A549 (cell line): ENCODE results near the gene COL8A2. TPM values are rescaled to one million over a fixed set of nuclear protein-coding genes. Genes with fewer than 3 reads are reported as not detected.

Experiments used
- ATAC-seq, 2 experiments: fragments of 200-7000 bp in 1 of 2; fragments of >200 bp in 1 of 2; cut with Nextera tagmentation in 1 of 2; cut with Tn5 transposase in 1 of 2; 3 replicates each; pipeline versions ENCODE4 v1.8.0 to v1.9.1; 2018 to 2020; ENCODE audit warnings: mild to moderate bottlenecking in 1 of 2, moderate library complexity in 1 of 2
- CTCF ChIA-PET: fragments of 300-600 bp; sonication (Branson Sonifier 250); formaldehyde crosslinking; extraction: SDS; loops from one replicate; lab custom pipeline; 2021; ENCODE audit warnings: antibody characterized with exemption, inconsistent platforms; lab: Yijun Ruan, JAX
- POLR2A ChIA-PET: fragments of 350-600 bp; formaldehyde crosslinking; extraction: SDS; loops from one replicate; lab custom pipeline; 2021; ENCODE audit warnings: antibody characterized with exemption, inconsistent platforms; lab: Yijun Ruan, JAX
- DNase-seq, 2 experiments: peaks; one replicate each; pipeline versions ENCODE4 v3.0.0 to v3.0.0-alpha.2; 2011 to 2016; ENCODE audit warnings: low read depth in 1 of 2, low spot score in 1 of 2
- FAIRE-seq: peaks from 2 replicates; lab custom pipeline; 2011; peaks lifted over from hg19 to GRCh38; lab: Jason Lieb, UNC
- H3K27ac ChIP-seq, 2 experiments: fragments of >200 bp; sonication (Bioruptor Twin); formaldehyde crosslinking; 3 replicates each; pipeline ENCODE4 v1.5.1; 2016 to 2017
- H3K4me1 ChIP-seq: fragments of >200 bp; sonication (Bioruptor Twin); formaldehyde crosslinking; 3 replicates; pipeline ENCODE4 v1.6.1; 2016
- H3K4me2 ChIP-seq: fragments of >200 bp; sonication (Bioruptor Twin); formaldehyde crosslinking; 3 replicates; pipeline ENCODE4 v1.6.1; 2016
- H3K4me3 ChIP-seq: fragments of >200 bp; sonication (Bioruptor Twin); formaldehyde crosslinking; 3 replicates; pipeline ENCODE4 v1.5.1; 2016
- H3K9me3 ChIP-seq: fragments of >200 bp; sonication (Bioruptor Twin); formaldehyde crosslinking; 3 replicates; pipeline ENCODE4 v1.6.1; 2016
- BCL3 ChIP-seq: fragments of >200 bp; sonication (Bioruptor Twin); formaldehyde crosslinking; IDR thresholded peaks from 3 replicates; pipeline ENCODE4 v1.6.1; 2016
- CBX2 ChIP-seq: fragments of 200-600 bp; sonication (generic); IDR thresholded peaks from 2 replicates; pipeline ENCODE4 v1.6.1; 2016; ENCODE audit warnings: low read depth, mild to moderate bottlenecking, borderline replicate concordance
- CBX8 ChIP-seq: fragments of 200-600 bp; sonication (generic); IDR thresholded peaks from 2 replicates; pipeline ENCODE4 v1.6.1; 2016
- CTCF ChIP-seq: fragments of >200 bp; sonication (Bioruptor Twin); formaldehyde crosslinking; IDR thresholded peaks from 3 replicates; pipeline ENCODE4 v1.5.1; 2016
- ESRRA ChIP-seq: fragments of 150-350 bp; IDR thresholded peaks from 2 replicates; pipeline ENCODE4 v1.6.1; 2014; ENCODE audit warnings: mild to moderate bottlenecking, low read length, borderline replicate concordance
- GATA3 ChIP-seq: IDR thresholded peaks from 2 replicates; pipeline ENCODE4 v1.6.1; 2012; ENCODE audit warnings: borderline replicate concordance
- HMGXB4 ChIP-seq: fragments of 250-450 bp; sonication (Bioruptor Pico); IDR thresholded peaks from 2 replicates; pipeline ENCODE4 v1.5.0; 2021; ENCODE audit warnings: mild to moderate bottlenecking, moderate library complexity, borderline replicate concordance
- JUN ChIP-seq, 2 experiments: fragments of >200 bp; sonication (Bioruptor Twin); formaldehyde crosslinking; IDR thresholded peaks; 2 replicates in 1 of 2; 3 replicates in 1 of 2; pipeline ENCODE4 v1.6.1; 2016 to 2017
- MAX ChIP-seq: IDR thresholded peaks from 2 replicates; pipeline ENCODE4 v1.6.1; 2012
- MAZ ChIP-seq: fragments of 150-350 bp; IDR thresholded peaks from 2 replicates; pipeline ENCODE4 v1.6.1; 2014; ENCODE audit warnings: antibody characterized with exemption, low read depth, low read length, borderline replicate concordance
- PBX3 ChIP-seq: IDR thresholded peaks from 2 replicates; pipeline ENCODE4 v1.6.1; 2012
- RAD21 ChIP-seq, 2 experiments: fragments of >200 bp in 1 of 2; sonication (Bioruptor Twin) in 1 of 2; formaldehyde crosslinking in 1 of 2; IDR thresholded peaks in 1 of 2; conservative IDR thresholded peaks in 1 of 2; 2 replicates in 1 of 2; 3 replicates in 1 of 2; pipeline ENCODE4 v1.6.1; 2012 to 2018; ENCODE audit warnings: inconsistent platforms in 1 of 2
- RCOR1 ChIP-seq: fragments of 150-350 bp; IDR thresholded peaks from 2 replicates; pipeline ENCODE4 v1.6.1; 2014; ENCODE audit warnings: antibody characterized with exemption, low read length, low read depth
- REST ChIP-seq: fragments of 200-600 bp; sonication (generic); IDR thresholded peaks from 2 replicates; pipeline ENCODE4 v1.6.1; 2016; ENCODE audit warnings: antibody characterized with exemption, mild to moderate bottlenecking, moderate library complexity
- SMC3 ChIP-seq: fragments of >200 bp; sonication (Bioruptor Twin); formaldehyde crosslinking; IDR thresholded peaks from 3 replicates; pipeline ENCODE4 v1.6.1; 2018; ENCODE audit warnings: inconsistent platforms
- USF2 ChIP-seq: fragments of 450-650 bp; IDR thresholded peaks from 2 replicates; pipeline ENCODE4 v1.6.1; 2014; ENCODE audit warnings: antibody characterized with exemption
- ZC3H11A ChIP-seq: fragments of 450-650 bp; IDR thresholded peaks from 2 replicates; pipeline ENCODE4 v1.6.1; 2014; ENCODE audit warnings: antibody characterized with exemption, mild to moderate bottlenecking
- WGBS: methylation state at CpG from one replicate; pipeline ENCODE4 v1.1.6; 2017; ENCODE audit errors: missing lambda C conversion rate; 5-methylcytosine and 5-hydroxymethylcytosine counted together
- polyA plus RNA-seq, 4 experiments: library from polyadenylated mRNA; depleted of rRNA in 3 of 4; stranded (reverse); fragments of >200 nt; fragmentation: RNase III in 1 of 4; extraction: RNeasy Plus Mini Kit Qiagen cat#74134 plus additional on column Dnase treatment in 1 of 4; gene quantifications; 2 replicates in 3 of 4; 3 replicates in 1 of 4; pipeline ENCODE4 v1.2.3, GENCODE V29; 2011 to 2017

COL8A2 gene
- polyA plus RNA-seq, 2 of the 4 experiments (the other 2 are of a cell fraction): 0.05 to 0.12 TPM

GRCh38 chr1:36126797-36127500 is 1.9 kb upstream of the COL8A2 start (continued):
- TF ChIP-seq GATA3 (no peak), PBX3 (no peak), USF2 (no peak)

GRCh38 chr1:36126005-36126716 is 1.1 kb upstream of the COL8A2 start:
- Histone ChIP-seq H3K4me2 (no peak overlapping the region), H3K4me1 (no peaks in the 10 kb centered on the region), H3K27ac (no peak overlapping the region), H3K4me3 (no peak overlapping the region), H3K9me3 (no peaks in the 10 kb centered on the region)
- POLR2A ChIA-PET: no interaction called here
- ATAC-seq (peak in 1 of 2 experiments; percentile 8; a peak in 2 of 6 replicates), DNase-seq (no peak), FAIRE-seq (no peak)
- TF ChIP-seq RAD21 (conservative IDR thresholded peaks at IDR 0.05 in 1 of 2, IDR thresholded peaks at IDR 0.05 in 1 of 2) (no peak), REST (no peak), MAZ (no peak), CBX2 (no peak)
- WGBS: 84% methylated on average over 21 of the region's 21 CpGs
- CTCF ChIA-PET: interaction anchor here (0.6 kb wide), 2 partner anchors 7 to 116 kb away, joined by 3 read pairs; no protein-coding TSS in a partner anchor

- TF ChIP-seq ESRRA: no peak
- TF ChIP-seq MAX: no peak
- TF ChIP-seq BCL3: no peak
- TF ChIP-seq CTCF: no peak
- no peak for TF ChIP-seq JUN (IDR thresholded peaks at IDR 0.05)
- no peak for TF ChIP-seq RAD21 (conservative IDR thresholded peaks at IDR 0.05 in 1 of 2, IDR thresholded peaks at IDR 0.05 in 1 of 2)
- no peak for TF ChIP-seq HMGXB4 (CRISPR knock-in tag)
- no peak for TF ChIP-seq RCOR1
- no peak for TF ChIP-seq ZC3H11A
- TF ChIP-seq CBX8: no peak
- TF ChIP-seq SMC3: no peak
Measured at GRCh38 chr1:36124404-36125128, 456 bp downstream of the COL8A2 start.

More at GRCh38 chr1:36124404-36125128, 456 bp downstream of the COL8A2 start:
- Histone ChIP-seq H3K9me3 (no peaks in the 10 kb centered on the region), H3K4me2 (peak overlapping the region; percentile 85), H3K4me1 (no peaks in the 10 kb centered on the region), H3K4me3 (peak overlapping the region; percentile 34), H3K27ac (peak overlapping the region; percentile 35 to 74; a peak in 4 of 6 replicates)
- FAIRE-seq (no peak), DNase-seq (no peak), ATAC-seq (no peak)
- CTCF ChIA-PET: no interaction called here
- POLR2A ChIA-PET: no interaction called here
- 81% methylated on average over 14 of the region's 42 CpGs for WGBS
